SK-N-SH treated with all-trans-retinoic acid at 6 μM for 48 hours (cell line): ENCODE data around the gene MAGEA3.

Experiments
- ESRRG ChIP-seq: fragments of 250-450 bp; sonication (Bioruptor Pico); IDR thresholded peaks from 2 replicates; pipeline ENCODE4 v1.6.1; 2021; ENCODE audit warnings: mild to moderate bottlenecking
- GLIS3 ChIP-seq: fragments of 250-450 bp; sonication (Bioruptor Pico); IDR thresholded peaks from 2 replicates; pipeline ENCODE4 v1.5.0; 2020; ENCODE audit warnings: mild to moderate bottlenecking, moderate library complexity
- RARB ChIP-seq: fragments of 250-450 bp; sonication (Bioruptor Pico); IDR thresholded peaks from 2 replicates; pipeline ENCODE4 v1.8.0; 2021; ENCODE audit warnings: mild to moderate bottlenecking, moderate library complexity
- TCF4 ChIP-seq: fragments of 250-450 bp; sonication (Bioruptor Pico); IDR thresholded peaks from 2 replicates; pipeline ENCODE4 v1.8.0; 2021; ENCODE audit warnings: mild to moderate bottlenecking, moderate library complexity, borderline replicate concordance
- ZC3H10 ChIP-seq: fragments of 250-450 bp; sonication (Bioruptor Pico); IDR thresholded peaks from 2 replicates; pipeline ENCODE4 v1.5.1; 2021; ENCODE audit warnings: mild to moderate bottlenecking, moderate library complexity
- ZFP30 ChIP-seq: fragments of 450-650 bp; formaldehyde crosslinking; IDR thresholded peaks from 2 replicates; pipeline ENCODE4 v1.5.0; 2022; ENCODE audit warnings: mild to moderate bottlenecking, moderate library complexity
- ZNF565 ChIP-seq: fragments of 450-650 bp; formaldehyde crosslinking; conservative IDR thresholded peaks from 2 replicates; pipeline ENCODE4 v1.5.0; 2020; ENCODE audit warnings: low read depth, mild to moderate bottlenecking, moderate library complexity
- ZNF8 ChIP-seq: fragments of 450-650 bp; formaldehyde crosslinking; IDR thresholded peaks from 2 replicates; pipeline ENCODE4 v1.5.0; 2020; ENCODE audit warnings: mild to moderate bottlenecking, moderate library complexity
- TF ChIP-seq, protein P1 (sequence below): fragments of 250-450 bp; sonication (Bioruptor Pico); IDR thresholded peaks from 2 replicates; pipeline ENCODE4 v1.8.0; 2021; ENCODE audit warnings: low read depth, mild to moderate bottlenecking, moderate library complexity, borderline replicate concordance
- TF ChIP-seq, protein P2 (sequence below): fragments of 250-450 bp; sonication (Bioruptor Pico); IDR thresholded peaks from 2 replicates; pipeline ENCODE4 v1.5.1; 2020; ENCODE audit warnings: low read depth, mild to moderate bottlenecking, moderate library complexity
- TF ChIP-seq, protein P3 (sequence below): fragments of 250-450 bp; sonication (Bioruptor Pico); IDR thresholded peaks from 2 replicates; pipeline ENCODE4 v1.8.0; 2020; ENCODE audit warnings: mild to moderate bottlenecking, moderate library complexity, borderline replicate concordance
- TF ChIP-seq, protein P4 (sequence below): fragments of 250-450 bp; sonication (Bioruptor Pico); IDR thresholded peaks from 2 replicates; pipeline ENCODE4 v1.5.1; 2021; ENCODE audit warnings: mild to moderate bottlenecking, moderate library complexity

DNA sequence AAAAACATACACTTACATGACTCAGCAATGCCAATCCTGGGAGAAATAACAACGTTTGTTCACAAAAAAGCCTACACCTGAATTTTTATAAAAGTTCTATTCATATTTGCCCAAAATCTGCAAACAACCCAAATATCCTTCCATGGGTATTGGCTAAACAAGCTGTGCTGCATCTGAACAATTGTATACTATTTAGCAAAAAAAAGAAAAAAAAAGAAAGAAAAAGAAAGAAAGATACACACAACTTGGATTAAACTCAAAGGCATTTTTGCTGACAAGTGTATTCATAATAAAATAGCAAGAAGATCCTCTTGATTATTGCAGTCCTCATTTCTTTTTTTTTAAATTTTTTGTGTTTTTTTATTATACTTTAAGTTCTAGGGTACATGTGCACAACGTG is 24.5 kb upstream of the MAGEA3 start:
- TF ChIP-seq RARB (CRISPR knock-in tag) (no peak), TCF4 (CRISPR knock-in tag) (no peak), ESRRG (CRISPR knock-in tag) (no peak), GLIS3 (CRISPR knock-in tag) (no peak), ZC3H10 (CRISPR knock-in tag) (no peak), ZNF8 (CRISPR knock-in tag) (no peak), ZNF565 (no peak), ZFP30 (CRISPR knock-in tag) (no peak)
- TF ChIP-seq, protein P1, sequence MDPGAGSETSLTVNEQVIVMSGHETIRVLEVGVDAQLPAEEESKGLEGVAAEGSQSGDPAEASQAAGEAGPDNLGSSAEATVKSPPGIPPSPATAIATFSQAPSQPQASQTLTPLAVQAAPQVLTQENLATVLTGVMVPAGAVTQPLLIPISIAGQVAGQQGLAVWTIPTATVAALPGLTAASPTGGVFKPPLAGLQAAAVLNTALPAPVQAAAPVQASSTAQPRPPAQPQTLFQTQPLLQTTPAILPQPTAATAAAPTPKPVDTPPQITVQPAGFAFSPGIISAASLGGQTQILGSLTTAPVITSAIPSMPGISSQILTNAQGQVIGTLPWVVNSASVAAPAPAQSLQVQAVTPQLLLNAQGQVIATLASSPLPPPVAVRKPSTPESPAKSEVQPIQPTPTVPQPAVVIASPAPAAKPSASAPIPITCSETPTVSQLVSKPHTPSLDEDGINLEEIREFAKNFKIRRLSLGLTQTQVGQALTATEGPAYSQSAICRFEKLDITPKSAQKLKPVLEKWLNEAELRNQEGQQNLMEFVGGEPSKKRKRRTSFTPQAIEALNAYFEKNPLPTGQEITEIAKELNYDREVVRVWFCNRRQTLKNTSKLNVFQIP (CRISPR knock-in tag), result no peak
- TF ChIP-seq, protein P2, sequence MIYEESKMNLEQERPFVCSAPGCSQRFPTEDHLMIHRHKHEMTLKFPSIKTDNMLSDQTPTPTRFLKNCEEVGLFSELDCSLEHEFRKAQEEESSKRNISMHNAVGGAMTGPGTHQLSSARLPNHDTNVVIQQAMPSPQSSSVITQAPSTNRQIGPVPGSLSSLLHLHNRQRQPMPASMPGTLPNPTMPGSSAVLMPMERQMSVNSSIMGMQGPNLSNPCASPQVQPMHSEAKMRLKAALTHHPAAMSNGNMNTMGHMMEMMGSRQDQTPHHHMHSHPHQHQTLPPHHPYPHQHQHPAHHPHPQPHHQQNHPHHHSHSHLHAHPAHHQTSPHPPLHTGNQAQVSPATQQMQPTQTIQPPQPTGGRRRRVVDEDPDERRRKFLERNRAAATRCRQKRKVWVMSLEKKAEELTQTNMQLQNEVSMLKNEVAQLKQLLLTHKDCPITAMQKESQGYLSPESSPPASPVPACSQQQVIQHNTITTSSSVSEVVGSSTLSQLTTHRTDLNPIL (CRISPR knock-in tag), result no peak
- TF ChIP-seq, protein P3, sequence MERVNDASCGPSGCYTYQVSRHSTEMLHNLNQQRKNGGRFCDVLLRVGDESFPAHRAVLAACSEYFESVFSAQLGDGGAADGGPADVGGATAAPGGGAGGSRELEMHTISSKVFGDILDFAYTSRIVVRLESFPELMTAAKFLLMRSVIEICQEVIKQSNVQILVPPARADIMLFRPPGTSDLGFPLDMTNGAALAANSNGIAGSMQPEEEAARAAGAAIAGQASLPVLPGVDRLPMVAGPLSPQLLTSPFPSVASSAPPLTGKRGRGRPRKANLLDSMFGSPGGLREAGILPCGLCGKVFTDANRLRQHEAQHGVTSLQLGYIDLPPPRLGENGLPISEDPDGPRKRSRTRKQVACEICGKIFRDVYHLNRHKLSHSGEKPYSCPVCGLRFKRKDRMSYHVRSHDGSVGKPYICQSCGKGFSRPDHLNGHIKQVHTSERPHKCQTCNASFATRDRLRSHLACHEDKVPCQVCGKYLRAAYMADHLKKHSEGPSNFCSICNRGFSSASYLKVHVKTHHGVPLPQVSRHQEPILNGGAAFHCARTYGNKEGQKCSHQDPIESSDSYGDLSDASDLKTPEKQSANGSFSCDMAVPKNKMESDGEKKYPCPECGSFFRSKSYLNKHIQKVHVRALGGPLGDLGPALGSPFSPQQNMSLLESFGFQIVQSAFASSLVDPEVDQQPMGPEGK (CRISPR knock-in tag), result no peak
- TF ChIP-seq, protein P4, sequence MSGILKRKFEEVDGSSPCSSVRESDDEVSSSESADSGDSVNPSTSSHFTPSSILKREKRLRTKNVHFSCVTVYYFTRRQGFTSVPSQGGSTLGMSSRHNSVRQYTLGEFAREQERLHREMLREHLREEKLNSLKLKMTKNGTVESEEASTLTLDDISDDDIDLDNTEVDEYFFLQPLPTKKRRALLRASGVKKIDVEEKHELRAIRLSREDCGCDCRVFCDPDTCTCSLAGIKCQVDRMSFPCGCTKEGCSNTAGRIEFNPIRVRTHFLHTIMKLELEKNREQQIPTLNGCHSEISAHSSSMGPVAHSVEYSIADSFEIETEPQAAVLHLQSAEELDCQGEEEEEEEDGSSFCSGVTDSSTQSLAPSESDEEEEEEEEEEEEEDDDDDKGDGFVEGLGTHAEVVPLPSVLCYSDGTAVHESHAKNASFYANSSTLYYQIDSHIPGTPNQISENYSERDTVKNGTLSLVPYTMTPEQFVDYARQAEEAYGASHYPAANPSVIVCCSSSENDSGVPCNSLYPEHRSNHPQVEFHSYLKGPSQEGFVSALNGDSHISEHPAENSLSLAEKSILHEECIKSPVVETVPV (CRISPR knock-in tag), result no peak
